Suprapubic skin (tissue), 4 donors: Measurements from ENCODE around the gene PRKAG2. TPM values are rescaled to one million over a fixed set of nuclear protein-coding genes. Genes with fewer than 3 reads are reported as not detected.
"Not testable (repeated sequence)": the region's sequence is repeated elsewhere in the genome, so short reads cannot be mapped to it uniquely, and the experiment has no call there.

ENCODE experiments used
- DNase-seq, 2 donors: peaks; one replicate each; pipeline ENCODE4 v3.0.0-alpha.2; 2019; ENCODE audit warnings: low spot score in 2 of 2
- H3K27ac ChIP-seq: fragments of 200-600 bp; sonication (generic); one replicate; pipeline ENCODE4 v1.5.1; 2019
- H3K27me3 ChIP-seq: fragments of 200-600 bp; sonication (generic); one replicate; pipeline ENCODE4 v1.5.1; 2019
- H3K36me3 ChIP-seq: fragments of 200-600 bp; sonication (generic); one replicate; pipeline ENCODE4 v1.5.1; 2019
- H3K4me1 ChIP-seq: fragments of 200-600 bp; sonication (generic); one replicate; pipeline ENCODE4 v1.5.1; 2019
- H3K4me3 ChIP-seq: fragments of 200-600 bp; sonication (generic); one replicate; pipeline ENCODE4 v1.5.1; 2019; ENCODE audit warnings: mild to moderate bottlenecking
- H3K9me3 ChIP-seq: fragments of 200-600 bp; sonication (generic); one replicate; pipeline ENCODE4 v1.5.1; 2019
- CTCF ChIP-seq, 2 donors: fragments of 200-600 bp in 1 of 2; fragments of 450-650 bp in 1 of 2; sonication (generic) in 1 of 2; IDR thresholded peaks; one replicate each; pipeline ENCODE4 v1.5.1; 2016 to 2019; ENCODE audit warnings: antibody characterized with exemption in 2 of 2, mild to moderate bottlenecking in 1 of 2, moderate library complexity in 1 of 2
- EP300 ChIP-seq: sonication (generic); formaldehyde crosslinking; IDR thresholded peaks from one replicate; pipeline ENCODE4 v1.6.1; 2017; ENCODE audit warnings: antibody characterized with exemption
- POLR2A ChIP-seq, 2 donors: fragments of 450-650 bp; IDR thresholded peaks; one replicate each; pipeline ENCODE4 v1.6.1; 2017; ENCODE audit warnings: antibody characterized with exemption in 2 of 2, mild to moderate bottlenecking in 2 of 2, moderate library complexity in 2 of 2
- POLR2AphosphoS5 ChIP-seq, 3 donors: sonication (generic); formaldehyde crosslinking; IDR thresholded peaks; one replicate each; pipeline ENCODE4 v1.6.1; 2017; ENCODE audit warnings: antibody characterized with exemption in 3 of 3
- WGBS: methylation state at CpG from one replicate; pipeline ENCODE4 v1.1.5; 2018; 5-methylcytosine and 5-hydroxymethylcytosine counted together
- total RNA-seq, 4 donors: library from RNA; depleted of rRNA; stranded (reverse); fragments of >200 nt; gene quantifications; one replicate each; pipeline ENCODE4 v1.1.0, GENCODE V29; 2016

PRKAG2 gene
- total RNA-seq, 4 donors from 2014 or later, result 16.5 to 40.0 (median 17.3) TPM

DNA sequence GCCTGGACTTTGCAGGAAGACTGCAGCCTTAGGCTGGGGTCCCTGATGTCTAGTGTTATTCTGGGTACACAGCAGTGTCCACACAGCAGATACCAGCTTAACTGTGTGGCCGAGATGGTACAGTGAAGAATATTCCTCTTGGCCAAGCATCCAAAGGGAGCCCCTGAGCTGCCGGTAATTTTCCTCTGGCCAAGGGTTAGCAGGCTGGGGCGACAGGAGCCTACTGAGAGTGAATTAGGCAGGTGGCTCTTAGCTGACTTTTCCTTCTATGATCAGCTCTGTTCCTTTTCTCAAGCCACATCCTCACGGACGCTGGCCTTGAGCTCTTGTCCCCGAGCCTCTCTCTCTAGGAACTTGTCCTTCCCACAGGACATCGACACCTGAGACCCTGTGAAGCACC lies 29.8 kb downstream of the PRKAG2 start:
- Histone ChIP-seq H3K4me3 (no peak overlapping the region), H3K36me3 (no peaks in the 10 kb centered on the region), H3K4me1 (peaks cover 29% of the 10 kb centered on the region), H3K27ac (no peak overlapping the region), H3K27me3 (no peaks in the 10 kb centered on the region), H3K9me3 (no peaks in the 10 kb centered on the region)
- DNase-seq, result no peak
- TF ChIP-seq POLR2AphosphoS5 (IDR thresholded peaks at IDR 0.05) (no peak), CTCF (IDR thresholded peaks at IDR 0.05) (no peak)
- 95% methylated on average over 7 of the region's 7 CpGs for WGBS

DNA sequence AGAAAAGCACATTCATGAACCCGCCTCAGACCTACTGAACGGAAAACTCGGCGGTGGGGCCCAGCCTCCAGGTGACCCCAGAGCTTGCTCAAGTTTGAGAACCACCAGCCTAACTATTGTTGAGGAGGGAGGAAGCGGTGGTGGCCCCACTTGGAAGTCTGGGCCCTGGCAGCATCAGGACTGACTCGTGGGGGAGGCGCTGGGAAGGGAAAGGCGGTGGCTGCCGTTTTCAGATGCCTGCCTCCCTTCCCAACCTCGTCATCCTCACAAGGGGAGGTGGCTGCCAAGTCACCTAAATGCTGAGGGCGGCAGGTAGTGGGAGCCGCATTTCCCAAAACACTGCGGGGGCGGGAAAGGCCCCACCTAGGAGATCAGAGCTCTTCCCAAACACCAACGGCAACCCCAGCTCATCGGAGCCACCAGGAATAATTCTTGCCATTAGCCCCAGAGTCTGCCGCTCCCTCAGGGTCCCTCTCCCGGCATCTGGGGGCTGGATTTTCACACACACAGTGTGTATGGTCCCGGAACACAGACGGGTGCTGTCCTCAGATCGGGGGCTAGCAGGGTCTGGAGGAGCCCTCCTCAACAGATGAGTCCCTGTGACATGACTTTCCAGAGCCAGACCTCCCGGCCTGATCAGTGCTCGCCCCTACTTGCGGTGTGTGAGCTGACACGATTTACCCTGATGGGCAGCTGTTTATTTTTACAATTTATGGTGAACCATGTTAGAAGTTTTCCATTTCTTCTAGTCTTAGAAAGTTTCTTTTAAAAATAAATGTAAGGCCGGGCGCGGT lies 31.3 kb downstream of the PRKAG2 start:
- no peak for TF ChIP-seq POLR2AphosphoS5 (IDR thresholded peaks at IDR 0.05)
- no peak for TF ChIP-seq CTCF (IDR thresholded peaks at IDR 0.05)
- no peak for TF ChIP-seq POLR2A (IDR thresholded peaks at IDR 0.05)
- no peak overlapping the region for H3K27ac ChIP-seq
- 92% methylated on average over 25 of the region's 28 CpGs for WGBS

DNA sequence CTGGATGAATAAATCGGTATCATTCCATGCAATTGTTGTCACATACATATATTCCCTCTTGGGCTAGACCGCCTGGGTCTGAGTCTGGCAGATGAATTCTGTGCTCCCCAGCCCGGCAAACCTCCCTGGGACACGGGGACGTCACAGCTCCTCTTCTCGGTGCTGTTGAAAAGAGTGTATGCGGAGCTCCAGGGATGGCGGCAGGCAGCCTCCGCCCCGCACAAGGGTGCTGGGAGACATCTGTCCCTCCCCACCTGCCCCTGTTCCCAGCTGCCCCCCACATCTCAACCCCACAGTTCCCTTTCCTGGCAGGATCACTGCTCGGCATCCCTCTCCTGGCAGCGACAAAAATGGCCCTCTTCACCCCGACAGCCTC lies 32.1 kb downstream of the PRKAG2 start:
- H3K9me3 ChIP-seq, result no peaks in the 10 kb centered on the region
- H3K4me3 ChIP-seq, result no peak overlapping the region
- H3K4me1 ChIP-seq, result peaks cover 6% of the 10 kb centered on the region
- TF ChIP-seq POLR2A (IDR thresholded peaks at IDR 0.05) (no peak), CTCF (IDR thresholded peaks at IDR 0.05) (no peak), POLR2AphosphoS5 (IDR thresholded peaks at IDR 0.05) (no peak), EP300 (no peak)
- H3K36me3 ChIP-seq, result no peaks in the 10 kb centered on the region
- H3K27me3 ChIP-seq, result no peaks in the 10 kb centered on the region
- WGBS, result 91% methylated on average over 13 of the region's 13 CpGs
- no peak overlapping the region for H3K27ac ChIP-seq
- DNase-seq, result peak in 1 of 2 donors; percentile 61

More for the DNA sequence above, 31.3 kb downstream of the PRKAG2 start:
- Histone ChIP-seq H3K36me3 (no peaks in the 10 kb centered on the region), H3K27me3 (no peaks in the 10 kb centered on the region), H3K4me1 (peaks cover 14% of the 10 kb centered on the region), H3K4me3 (no peak overlapping the region), H3K9me3 (no peaks in the 10 kb centered on the region)
- DNase-seq, result no peak

- WGBS, result 75% methylated on average over 20 of the region's 20 CpGs
- Histone ChIP-seq H3K27me3 (no peaks in the 10 kb centered on the region), H3K27ac (peak overlapping the region; percentile 66), H3K9me3 (no peaks in the 10 kb centered on the region), H3K4me1 (peaks cover 10% of the 10 kb centered on the region), H3K4me3 (no peak overlapping the region), H3K36me3 (no peaks in the 10 kb centered on the region)
- TF ChIP-seq POLR2AphosphoS5 (IDR thresholded peaks at IDR 0.05), result peak in 1 of 3 donors; percentile 19
- no peak for TF ChIP-seq EP300
- peak in 1 of 2 donors; percentile 62 for DNase-seq
These were observed 32.7 kb downstream of the PRKAG2 start for GRCh38 chr7:151844071-151844824.

- no peak for DNase-seq
- H3K9me3 ChIP-seq, result no peaks in the 10 kb centered on the region
- no peak overlapping the region for H3K4me3 ChIP-seq
- TF ChIP-seq CTCF (IDR thresholded peaks at IDR 0.05) (no peak), POLR2A (IDR thresholded peaks at IDR 0.05) (no peak), EP300 (no peak)
- no peaks in the 10 kb centered on the region for H3K36me3 ChIP-seq
- no peaks in the 10 kb centered on the region for H3K27me3 ChIP-seq
- H3K27ac ChIP-seq, result no peak overlapping the region
- peaks cover 18% of the 10 kb centered on the region for H3K4me1 ChIP-seq
- 75% methylated on average over 5 of the region's 5 CpGs for WGBS
These were observed 33.7 kb downstream of the PRKAG2 start for GRCh38 chr7:151843181-151843580.

DNA sequence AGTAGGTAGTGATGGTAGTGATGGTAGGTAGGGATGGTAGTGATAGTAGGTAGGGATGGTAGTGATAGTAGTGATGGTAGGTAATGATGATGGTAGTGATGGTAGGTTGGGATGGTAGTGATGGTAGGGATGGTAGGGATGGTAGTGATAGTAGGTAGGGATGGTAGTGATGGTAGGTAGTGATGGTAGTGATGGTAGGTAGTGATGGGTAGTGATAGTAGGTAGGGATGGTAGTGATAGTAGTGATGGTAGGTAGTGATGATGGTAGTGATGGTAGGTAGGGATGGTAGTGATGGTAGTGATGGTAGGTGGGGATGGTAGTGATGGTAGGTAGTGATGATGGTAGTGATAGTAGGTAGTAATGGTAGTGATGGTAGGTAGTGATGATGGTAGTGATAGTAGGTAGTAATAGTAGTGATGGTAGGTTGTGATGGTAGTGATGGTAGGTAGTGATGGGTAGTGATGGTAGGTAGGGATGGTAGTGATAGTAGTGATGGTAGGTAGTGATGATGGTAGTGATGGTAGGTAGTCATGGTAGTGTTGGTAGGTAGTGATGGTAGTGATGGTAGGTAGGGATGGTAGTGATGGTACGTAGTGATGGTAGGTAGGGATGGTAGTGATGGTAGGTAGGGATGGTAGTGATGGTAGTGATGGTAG lies 35.4 kb downstream of the PRKAG2 start:
- not testable (repeated sequence) for H3K27me3 ChIP-seq, H3K36me3 ChIP-seq, H3K27ac ChIP-seq, DNase-seq, H3K9me3 ChIP-seq, H3K4me3 ChIP-seq
- WGBS, result 96% methylated on average over 1 of the region's 1 CpG
- peaks cover 26% of the 10 kb centered on the region for H3K4me1 ChIP-seq
